Loucy (cell line): ENCODE results near the gene SMIM21.

Experiments used
- H2AFZ ChIP-seq: fragments of 200-600 bp; sonication (generic); 2 replicates; pipeline ENCODE4 v1.6.0; 2016; ENCODE audit warnings: antibody characterized with exemption, mild to moderate bottlenecking, low read length, moderate library complexity
- H3F3A ChIP-seq: fragments of 200-600 bp; 2 replicates; pipeline ENCODE4 v1.6.0; 2016; ENCODE audit warnings: antibody characterized with exemption, low read depth, mild to moderate bottlenecking
- H3K27me3 ChIP-seq: fragments of 200-600 bp; sonication (generic); 2 replicates; pipeline ENCODE4 v1.6.1; 2014; ENCODE audit warnings: low read length, mild to moderate bottlenecking; ENCODE audit not compliant: insufficient read depth, poor library complexity, severe bottlenecking
- H3K36me3 ChIP-seq: fragments of 200-600 bp; sonication (generic); 2 replicates; pipeline ENCODE4 v1.6.1; 2016; ENCODE audit warnings: low read length; ENCODE audit not compliant: insufficient read depth
- H3K4me1 ChIP-seq: fragments of 200-600 bp; sonication (generic); 2 replicates; pipeline ENCODE4 v1.5.1; 2014; ENCODE audit warnings: low read length, mild to moderate bottlenecking; ENCODE audit not compliant: insufficient read depth, poor library complexity, severe bottlenecking
- H3K4me2 ChIP-seq: fragments of 200-600 bp; sonication (generic); 2 replicates; pipeline ENCODE4 v1.6.0; 2014; ENCODE audit warnings: antibody characterized with exemption, low read length, low read depth, mild to moderate bottlenecking; ENCODE audit not compliant: poor library complexity, severe bottlenecking
- H3K4me3 ChIP-seq: fragments of 200-600 bp; sonication (generic); 2 replicates; pipeline ENCODE4 v1.5.1; 2014; ENCODE audit warnings: low read length, mild to moderate bottlenecking, mixed read lengths; ENCODE audit not compliant: poor library complexity, severe bottlenecking
- H3K79me2 ChIP-seq: fragments of 200-600 bp; sonication (generic); 2 replicates; pipeline ENCODE4 v1.6.1; 2014; ENCODE audit warnings: low read length; ENCODE audit not compliant: insufficient read depth
- H3K9ac ChIP-seq: fragments of 200-600 bp; sonication (generic); 2 replicates; pipeline ENCODE4 v1.6.0; 2014; ENCODE audit warnings: mild to moderate bottlenecking, low read depth, low read length, moderate library complexity; ENCODE audit not compliant: poor library complexity, severe bottlenecking
- H3K9me2 ChIP-seq: fragments of 200-600 bp; sonication (generic); replicated peaks from 2 replicates; pipeline ENCODE4 v1.6.1; 2016; ENCODE audit warnings: low read depth, low read length, mixed read lengths
- H3K9me3 ChIP-seq: fragments of 200-600 bp; sonication (generic); 2 replicates; pipeline ENCODE4 v1.6.1; 2014; ENCODE audit warnings: mild to moderate bottlenecking, antibody characterized with exemption, low read length, low read depth; ENCODE audit not compliant: insufficient read depth
- H4K20me1 ChIP-seq: fragments of 200-600 bp; sonication (generic); 2 replicates; pipeline ENCODE4 v1.6.0; 2014; ENCODE audit warnings: antibody characterized with exemption, low read length, mild to moderate bottlenecking; ENCODE audit not compliant: insufficient read depth, poor library complexity, severe bottlenecking
- CTCF ChIP-seq: fragments of 200-600 bp; sonication (generic); conservative IDR thresholded peaks from 2 replicates; pipeline ENCODE4 v1.5.1; 2014; ENCODE audit warnings: mild to moderate bottlenecking, antibody characterized with exemption, low read length
- EZH2phosphoT487 ChIP-seq: fragments of 200-600 bp; IDR thresholded peaks from 2 replicates; pipeline ENCODE4 v1.6.1; 2018; ENCODE audit warnings: antibody characterized with exemption, mild to moderate bottlenecking, moderate library complexity, borderline replicate concordance

SMIM21 gene

GRCh38 chr18:75418293-75419005 lies 9.1 kb downstream of the SMIM21 start:
- Histone ChIP-seq H3K36me3 (no peaks in the 10 kb centered on the region), H2AFZ (no peak overlapping the region), H3K4me1 (no peaks in the 10 kb centered on the region), H3K9me2 (no peaks in the 10 kb centered on the region), H3K9me3 (peaks cover 4% of the 10 kb centered on the region; the same call in 1 of the 2 replicates), H4K20me1 (no peaks in the 10 kb centered on the region), H3K27me3 (no peaks in the 10 kb centered on the region), H3K4me2 (no peak overlapping the region), H3F3A (no peaks in the 10 kb centered on the region), H3K9ac (no peak overlapping the region), H3K4me3 (no peak overlapping the region), H3K79me2 (no peaks in the 10 kb centered on the region)
- TF ChIP-seq CTCF (no peak), EZH2phosphoT487 (no peak)

- H3K4me2 ChIP-seq: no peak overlapping the region
- H3K4me3 ChIP-seq: no peak overlapping the region
- no peak for TF ChIP-seq EZH2phosphoT487
- TF ChIP-seq CTCF: no peak
Observed at GRCh38 chr18:75410611-75411010, 16.9 kb downstream of the SMIM21 start.

DNA sequence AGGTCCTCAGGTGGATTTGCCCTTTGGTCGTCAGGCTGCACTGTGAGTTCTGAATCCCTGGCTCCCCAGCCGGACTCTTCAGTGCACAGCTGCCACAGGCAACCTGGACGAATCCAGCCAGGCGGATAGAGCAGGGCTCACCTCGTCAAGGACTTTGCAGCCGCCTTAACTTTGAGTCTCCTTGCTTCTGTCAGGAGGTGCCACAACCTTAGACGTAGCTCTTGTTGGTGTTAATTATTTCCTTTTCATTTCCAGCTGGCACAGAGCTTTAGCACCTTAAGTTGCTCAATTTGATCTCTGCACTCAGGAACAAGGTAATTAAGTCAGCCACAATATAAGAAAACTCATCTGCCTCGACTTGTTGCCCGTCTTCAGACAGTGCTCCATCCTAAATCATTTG lies 17.7 kb downstream of the SMIM21 start:
- Histone ChIP-seq H3F3A (no peaks in the 10 kb centered on the region), H3K9me3 (no peaks in the 10 kb centered on the region), H3K4me1 (no peaks in the 10 kb centered on the region), H3K9ac (no peak overlapping the region), H2AFZ (no peak overlapping the region), H4K20me1 (no peaks in the 10 kb centered on the region), H3K4me3 (no peak overlapping the region), H3K9me2 (no peaks in the 10 kb centered on the region), H3K36me3 (no peaks in the 10 kb centered on the region), H3K4me2 (no peak overlapping the region), H3K79me2 (no peaks in the 10 kb centered on the region), H3K27me3 (no peaks in the 10 kb centered on the region)
- no peak for TF ChIP-seq CTCF

More at GRCh38 chr18:75410611-75411010, 16.9 kb downstream of the SMIM21 start:
- no peak overlapping the region for H3K9ac ChIP-seq
- no peaks in the 10 kb centered on the region for H3K4me1 ChIP-seq
- no peaks in the 10 kb centered on the region for H4K20me1 ChIP-seq
- no peak overlapping the region for H2AFZ ChIP-seq
- H3K79me2 ChIP-seq: no peaks in the 10 kb centered on the region
- no peaks in the 10 kb centered on the region for H3K9me3 ChIP-seq
- H3F3A ChIP-seq: no peaks in the 10 kb centered on the region
- H3K36me3 ChIP-seq: no peaks in the 10 kb centered on the region
- no peaks in the 10 kb centered on the region for H3K27me3 ChIP-seq
- no peaks in the 10 kb centered on the region for H3K9me2 ChIP-seq
